A673 (cell line): ENCODE measurements around the gene CDK15.

ENCODE experiments used
- CTCF ChIP-seq: fragments of 300-800, 200-600 bp; sonication (generic); conservative IDR thresholded peaks from 2 replicates; pipeline ENCODE4 v1.5.1; 2017; ENCODE audit warnings: low read depth, mild to moderate bottlenecking, antibody characterized with exemption, low read length, moderate library complexity, mixed read lengths
- EZH2 ChIP-seq: fragments of 200-600 bp; sonication (generic); IDR thresholded peaks from 2 replicates; pipeline ENCODE4 v1.6.1; 2017; ENCODE audit warnings: borderline replicate concordance, low read depth, mild to moderate bottlenecking, mixed read lengths, antibody characterized with exemption, low read length; ENCODE audit not compliant: poor library complexity, severe bottlenecking

DNA sequence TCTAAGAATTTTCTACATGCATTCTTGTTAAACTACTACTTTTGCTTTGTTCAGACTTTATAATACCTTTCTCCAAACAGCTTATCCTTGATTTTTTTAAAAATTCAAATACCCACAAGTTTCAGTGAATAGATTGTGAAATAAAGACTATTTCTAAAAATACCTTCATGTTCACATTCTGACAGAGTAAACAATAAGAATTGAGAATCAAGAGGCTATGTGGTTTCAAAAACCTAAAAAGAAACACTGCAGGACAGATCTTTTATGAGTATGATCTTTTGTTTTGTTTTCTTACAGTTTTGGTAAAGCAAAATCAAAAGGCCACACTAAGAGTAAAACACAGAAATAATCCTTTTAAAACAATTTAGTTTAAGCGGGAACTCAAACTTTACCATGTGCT lies 46.8 kb upstream of the CDK15 start:
- TF ChIP-seq CTCF (no peak), EZH2 (no peak)
